IPS-20b (cell line): ENCODE measurements around the gene LRP2.
"Not testable (repeated sequence)": the region's sequence is repeated elsewhere in the genome, so short reads cannot be mapped to it uniquely, and the experiment has no call there.

ENCODE experiments used
- H3K27ac ChIP-seq: one replicate; pipeline ENCODE4 v1.5.1; 2013; ENCODE audit warnings: low read length
- H3K27me3 ChIP-seq: 2 replicates; pipeline ENCODE4 v1.6.1; 2013; ENCODE audit warnings: mild to moderate bottlenecking, low read length, inconsistent platforms; ENCODE audit not compliant: insufficient read depth
- H3K36me3 ChIP-seq: 2 replicates; pipeline ENCODE4 v1.6.1; 2013; ENCODE audit warnings: low read depth, mild to moderate bottlenecking, inconsistent platforms, low read length, moderate library complexity; ENCODE audit not compliant: insufficient read depth
- H3K4me1 ChIP-seq: 2 replicates; pipeline ENCODE4 v1.6.1; 2013; ENCODE audit warnings: mild to moderate bottlenecking, control low read depth, inconsistent platforms, low read length, moderate library complexity; ENCODE audit not compliant: insufficient read depth
- H3K4me3 ChIP-seq: 2 replicates; pipeline ENCODE4 v1.5.1; 2013; ENCODE audit warnings: mild to moderate bottlenecking, low read length, inconsistent platforms
- H3K9ac ChIP-seq: 2 replicates; pipeline ENCODE4 v1.6.1; 2013; ENCODE audit warnings: low read depth, mild to moderate bottlenecking, inconsistent platforms, low read length, moderate library complexity
- H3K9me3 ChIP-seq: 2 replicates; pipeline ENCODE4 v1.6.1; 2013; ENCODE audit warnings: mild to moderate bottlenecking, low read depth, low read length, inconsistent platforms; ENCODE audit not compliant: insufficient read depth

Gene LRP2

GRCh38 chr2:169362118-169362893, at the start of gene LRP2:
Gene LRP2, minus strand, starts transcription at chr2:169362534. Its CDS starts 135 bp downstream, at chr2:169362399.
- H3K27ac ChIP-seq, result no peak within 1 kb of the TSS
- no peaks in the 10 kb centered on the region for H3K36me3 ChIP-seq
- peaks cover 62% of the 10 kb centered on the region for H3K27me3 ChIP-seq
- H3K4me3 ChIP-seq, result peak within 1 kb of the TSS; percentile 67
- no peaks in the 10 kb centered on the region for H3K9me3 ChIP-seq
- H3K9ac ChIP-seq, result peak within 1 kb of the TSS; percentile 37; the same call in 1 of the 2 replicates
- peaks cover 4% of the 10 kb centered on the region; the same call in 1 of the 2 replicates for H3K4me1 ChIP-seq

GRCh38 chr2:169406891-169407290, 44.6 kb upstream of the LRP2 start:
- no peaks in the 10 kb centered on the region for H3K36me3 ChIP-seq
- no peaks in the 10 kb centered on the region for H3K9me3 ChIP-seq
- H3K9ac ChIP-seq, result no peak overlapping the region
- H3K4me1 ChIP-seq, result peaks cover 5% of the 10 kb centered on the region; the same call in 1 of the 2 replicates
- H3K27me3 ChIP-seq, result no peaks in the 10 kb centered on the region
- H3K27ac ChIP-seq, result no peak overlapping the region
- H3K4me3 ChIP-seq, result no peak overlapping the region

- H3K4me3 ChIP-seq, H3K9me3 ChIP-seq: not testable (repeated sequence)
Measured at GRCh38 chr2:169399491-169399890, 37.2 kb upstream of the LRP2 start.

GRCh38 chr2:169397697-169398096, 35.4 kb upstream of the LRP2 start:
- no peaks in the 10 kb centered on the region for H3K36me3 ChIP-seq
- no peak overlapping the region for H3K27ac ChIP-seq
- no peak overlapping the region for H3K4me3 ChIP-seq
- H3K9ac ChIP-seq, result no peak overlapping the region
- H3K27me3 ChIP-seq, result no peaks in the 10 kb centered on the region
- peaks cover 4% of the 10 kb centered on the region; the same call in 1 of the 2 replicates for H3K9me3 ChIP-seq
- H3K4me1 ChIP-seq, result peaks cover 7% of the 10 kb centered on the region; the same call in 1 of the 2 replicates

More at GRCh38 chr2:169399491-169399890, 37.2 kb upstream of the LRP2 start:
- not testable (repeated sequence) for H3K9ac ChIP-seq, H3K36me3 ChIP-seq, H3K4me1 ChIP-seq, H3K27ac ChIP-seq, H3K27me3 ChIP-seq

GRCh38 chr2:169395821-169396374, 33.6 kb upstream of the LRP2 start:
- Histone ChIP-seq H3K4me1 (peaks cover 7% of the 10 kb centered on the region; the same call in 1 of the 2 replicates), H3K36me3 (no peaks in the 10 kb centered on the region), H3K9ac (no peak overlapping the region), H3K27ac (no peak overlapping the region), H3K27me3 (no peaks in the 10 kb centered on the region), H3K9me3 (peaks cover 4% of the 10 kb centered on the region; the same call in 1 of the 2 replicates), H3K4me3 (no peak overlapping the region)

- Histone ChIP-seq H3K36me3 (no peaks in the 10 kb centered on the region), H3K9me3 (no peaks in the 10 kb centered on the region), H3K27me3 (no peaks in the 10 kb centered on the region)
Measured at GRCh38 chr2:169393068-169393590, 30.8 kb upstream of the LRP2 start.

GRCh38 chr2:169391236-169391635, 28.9 kb upstream of the LRP2 start:
- Histone ChIP-seq H3K27ac (no peak overlapping the region), H3K36me3 (no peaks in the 10 kb centered on the region), H3K27me3 (no peaks in the 10 kb centered on the region), H3K9me3 (no peaks in the 10 kb centered on the region), H3K9ac (no peak overlapping the region), H3K4me1 (peaks cover 7% of the 10 kb centered on the region; the same call in 1 of the 2 replicates), H3K4me3 (no peak overlapping the region)

More at GRCh38 chr2:169393068-169393590, 30.8 kb upstream of the LRP2 start:
- no peak overlapping the region for H3K9ac ChIP-seq
- H3K27ac ChIP-seq, result no peak overlapping the region
- H3K4me1 ChIP-seq, result peaks cover 7% of the 10 kb centered on the region; the same call in 1 of the 2 replicates
- no peak overlapping the region for H3K4me3 ChIP-seq

GRCh38 chr2:169388161-169388560, 25.8 kb upstream of the LRP2 start:
- H3K27me3 ChIP-seq, result no peaks in the 10 kb centered on the region
- H3K9me3 ChIP-seq, result no peaks in the 10 kb centered on the region
- no peak overlapping the region for H3K4me3 ChIP-seq
- H3K36me3 ChIP-seq, result no peaks in the 10 kb centered on the region
- H3K27ac ChIP-seq, result no peak overlapping the region
- H3K4me1 ChIP-seq, result no peaks in the 10 kb centered on the region
- H3K9ac ChIP-seq, result no peak overlapping the region

- H3K36me3 ChIP-seq, result no peaks in the 10 kb centered on the region
- H3K27me3 ChIP-seq, result no peaks in the 10 kb centered on the region
- no peak overlapping the region for H3K9ac ChIP-seq
- no peaks in the 10 kb centered on the region for H3K9me3 ChIP-seq
- no peak overlapping the region for H3K27ac ChIP-seq
- no peaks in the 10 kb centered on the region for H3K4me1 ChIP-seq
- no peak overlapping the region for H3K4me3 ChIP-seq
Measured at GRCh38 chr2:169386722-169387121, 24.4 kb upstream of the LRP2 start.

- no peaks in the 10 kb centered on the region for H3K36me3 ChIP-seq
- H3K27me3 ChIP-seq, result no peaks in the 10 kb centered on the region
- H3K4me3 ChIP-seq, result no peak overlapping the region
- H3K4me1 ChIP-seq, result no peaks in the 10 kb centered on the region
- no peak overlapping the region for H3K9ac ChIP-seq
- H3K9me3 ChIP-seq, result no peaks in the 10 kb centered on the region
- H3K27ac ChIP-seq, result no peak overlapping the region
Measured at GRCh38 chr2:169384816-169385215, 22.5 kb upstream of the LRP2 start.

GRCh38 chr2:169372561-169372960, 10.2 kb upstream of the LRP2 start:
- H3K4me3 ChIP-seq, result no peak overlapping the region
- H3K9ac ChIP-seq, result no peak overlapping the region
- H3K27ac ChIP-seq, result no peak overlapping the region
- no peaks in the 10 kb centered on the region for H3K4me1 ChIP-seq
- no peaks in the 10 kb centered on the region for H3K27me3 ChIP-seq
- H3K36me3 ChIP-seq, result no peaks in the 10 kb centered on the region
- no peaks in the 10 kb centered on the region for H3K9me3 ChIP-seq

- H3K9me3 ChIP-seq, result no peaks in the 10 kb centered on the region
- H3K27ac ChIP-seq, result no peak overlapping the region
- H3K4me3 ChIP-seq, result no peak overlapping the region
- H3K9ac ChIP-seq, result no peak overlapping the region
- no peaks in the 10 kb centered on the region for H3K36me3 ChIP-seq
- H3K27me3 ChIP-seq, result peaks cover 42% of the 10 kb centered on the region
- no peaks in the 10 kb centered on the region; the same call in 1 of the 2 replicates for H3K4me1 ChIP-seq
Measured at GRCh38 chr2:169366066-169366465, 3.7 kb upstream of the LRP2 start.
